ENCODE results near the gene CDK14.

DNA sequence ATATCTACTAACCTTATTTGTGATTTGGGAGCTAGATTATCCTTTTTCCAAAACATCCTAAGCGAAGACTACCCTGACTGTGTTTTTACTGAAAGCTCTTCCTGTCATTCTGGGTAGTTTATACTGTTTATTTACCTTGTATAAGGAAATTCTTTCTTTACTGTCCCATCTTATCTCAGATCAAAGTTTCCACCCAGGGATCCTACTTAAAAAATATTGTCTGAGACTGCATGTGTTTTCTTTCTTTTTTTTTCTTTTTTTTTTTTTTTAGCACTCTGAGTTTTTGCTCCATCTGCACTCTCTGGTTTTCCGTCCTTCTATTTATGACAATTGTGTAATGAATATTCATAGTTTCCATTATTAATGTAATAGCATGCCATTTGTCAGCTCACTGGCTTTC, 26.5 kb downstream of the CDK14 start:
- TF ChIP-seq EP300 (IDR thresholded peaks at IDR 0.05) = no peak
- TF ChIP-seq, protein P1, sequence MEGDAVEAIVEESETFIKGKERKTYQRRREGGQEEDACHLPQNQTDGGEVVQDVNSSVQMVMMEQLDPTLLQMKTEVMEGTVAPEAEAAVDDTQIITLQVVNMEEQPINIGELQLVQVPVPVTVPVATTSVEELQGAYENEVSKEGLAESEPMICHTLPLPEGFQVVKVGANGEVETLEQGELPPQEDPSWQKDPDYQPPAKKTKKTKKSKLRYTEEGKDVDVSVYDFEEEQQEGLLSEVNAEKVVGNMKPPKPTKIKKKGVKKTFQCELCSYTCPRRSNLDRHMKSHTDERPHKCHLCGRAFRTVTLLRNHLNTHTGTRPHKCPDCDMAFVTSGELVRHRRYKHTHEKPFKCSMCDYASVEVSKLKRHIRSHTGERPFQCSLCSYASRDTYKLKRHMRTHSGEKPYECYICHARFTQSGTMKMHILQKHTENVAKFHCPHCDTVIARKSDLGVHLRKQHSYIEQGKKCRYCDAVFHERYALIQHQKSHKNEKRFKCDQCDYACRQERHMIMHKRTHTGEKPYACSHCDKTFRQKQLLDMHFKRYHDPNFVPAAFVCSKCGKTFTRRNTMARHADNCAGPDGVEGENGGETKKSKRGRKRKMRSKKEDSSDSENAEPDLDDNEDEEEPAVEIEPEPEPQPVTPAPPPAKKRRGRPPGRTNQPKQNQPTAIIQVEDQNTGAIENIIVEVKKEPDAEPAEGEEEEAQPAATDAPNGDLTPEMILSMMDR (IDR thresholded peaks at IDR 0.05) = no peak
